Putamen (tissue), 1 donor: ENCODE measurements around the gene ABR.
"Not testable (repeated sequence)": the region's sequence is repeated elsewhere in the genome, so short reads cannot be mapped to it uniquely, and the experiment has no call there.

Experiments used
- DNase-seq: peaks from one replicate; pipeline ENCODE4 v3.0.0-alpha.2; 2016; ENCODE audit warnings: low spot score

ABR gene

DNA sequence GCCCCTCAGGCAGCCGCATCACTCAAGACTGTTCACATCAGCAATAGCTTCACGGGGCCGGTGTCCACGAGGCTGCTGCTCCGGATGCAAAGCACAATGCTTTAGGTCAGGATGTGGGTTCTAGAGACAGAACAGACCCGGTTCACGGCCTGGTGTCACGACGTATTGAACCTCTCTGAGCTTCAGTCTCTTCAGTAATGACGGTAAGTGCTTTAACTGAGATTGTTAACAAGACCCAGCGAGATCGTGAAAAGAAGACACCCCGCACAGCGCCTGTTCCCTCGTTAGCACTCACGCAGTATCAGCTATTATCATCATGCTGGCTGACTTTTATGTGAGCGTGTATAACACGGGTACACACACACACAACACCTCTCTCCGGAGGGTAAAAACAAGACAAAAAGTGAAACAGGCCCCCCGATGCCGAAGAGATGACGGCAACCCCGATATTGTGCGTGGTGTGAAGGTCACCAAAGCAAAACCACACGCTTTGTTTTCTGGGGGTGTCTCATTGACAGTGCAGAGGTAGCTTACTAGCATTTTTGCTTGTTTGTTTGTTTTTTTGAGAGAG, 21.4 kb upstream of the ABR start:
- no peak for DNase-seq

DNA sequence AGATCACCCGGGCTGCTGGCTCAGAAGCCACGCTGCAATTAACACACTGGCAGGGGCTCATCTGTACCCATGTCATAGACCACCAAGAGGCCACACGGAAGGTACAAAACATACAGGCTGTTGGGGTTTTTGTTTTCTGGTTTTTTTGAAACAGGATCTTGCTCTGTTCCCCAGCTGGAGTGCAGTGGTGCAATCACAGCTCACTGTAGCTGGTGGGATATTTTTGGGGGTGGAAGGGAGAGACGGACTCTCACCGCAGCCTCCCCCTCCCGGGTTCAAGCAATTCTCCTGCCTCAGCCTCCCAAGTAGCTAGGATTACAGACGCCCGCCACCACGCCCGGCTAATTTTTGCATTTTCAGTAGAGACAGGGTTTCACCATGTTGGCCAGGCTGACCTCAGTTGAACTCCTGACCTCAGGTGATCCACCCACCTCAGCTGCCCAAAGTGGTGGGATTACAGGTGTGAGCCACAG, 19.5 kb upstream of the ABR start:
- not testable (repeated sequence) for DNase-seq

DNA sequence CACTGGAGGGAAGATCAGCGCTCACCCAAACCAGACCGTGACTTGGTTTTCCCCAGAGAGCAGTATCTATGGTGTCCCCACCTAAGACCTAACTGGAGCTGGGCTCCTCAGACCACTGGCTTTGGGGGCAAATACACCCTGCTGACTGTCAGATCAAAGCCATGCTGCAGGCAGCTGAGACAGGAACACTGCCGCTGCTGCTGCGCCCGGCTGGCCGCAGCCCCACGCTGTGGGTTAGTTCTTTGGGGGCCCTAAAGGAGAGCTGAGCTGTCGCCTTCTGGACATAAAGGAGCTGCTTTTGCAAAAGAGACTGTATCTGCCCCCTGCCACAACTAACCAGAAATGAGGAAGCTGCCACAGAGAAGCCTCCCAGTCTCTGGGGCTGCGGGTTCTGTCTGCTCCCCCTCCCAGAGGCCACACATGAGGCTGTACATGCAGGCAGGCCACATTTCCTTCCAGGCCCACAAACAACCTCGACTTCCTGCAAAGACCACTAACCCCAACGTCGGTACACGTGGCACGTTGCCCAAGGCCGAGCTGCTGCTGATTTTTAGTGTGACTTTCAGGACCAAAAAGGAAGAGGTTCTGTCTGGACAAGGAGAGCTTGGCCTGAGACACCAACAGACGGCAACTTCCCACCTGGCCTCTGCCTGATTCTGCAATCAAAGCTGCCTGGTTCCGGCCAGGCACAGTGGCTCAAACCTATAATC, 18.2 kb upstream of the ABR start:
- no peak for DNase-seq

DNA sequence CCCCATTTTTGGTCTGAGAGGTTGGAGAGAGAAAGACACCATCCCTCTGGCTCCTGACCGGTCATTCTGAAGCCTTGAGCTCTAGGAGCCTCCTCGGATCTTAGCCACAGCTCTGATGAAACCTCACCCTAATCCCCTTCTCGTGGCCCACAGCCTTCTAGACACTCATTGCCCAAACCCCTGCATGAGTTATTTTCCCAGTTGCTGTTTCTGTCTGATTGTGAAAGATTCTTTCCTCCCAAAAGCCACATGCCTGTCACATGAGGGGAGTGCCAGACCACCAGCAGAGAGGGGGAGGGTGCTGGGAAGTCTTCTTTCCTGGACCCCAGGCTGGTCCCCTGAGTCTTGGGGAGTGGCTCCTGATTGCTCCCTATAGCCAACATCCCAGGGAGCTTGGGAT, 17.6 kb upstream of the ABR start:
- DNase-seq = no peak

DNA sequence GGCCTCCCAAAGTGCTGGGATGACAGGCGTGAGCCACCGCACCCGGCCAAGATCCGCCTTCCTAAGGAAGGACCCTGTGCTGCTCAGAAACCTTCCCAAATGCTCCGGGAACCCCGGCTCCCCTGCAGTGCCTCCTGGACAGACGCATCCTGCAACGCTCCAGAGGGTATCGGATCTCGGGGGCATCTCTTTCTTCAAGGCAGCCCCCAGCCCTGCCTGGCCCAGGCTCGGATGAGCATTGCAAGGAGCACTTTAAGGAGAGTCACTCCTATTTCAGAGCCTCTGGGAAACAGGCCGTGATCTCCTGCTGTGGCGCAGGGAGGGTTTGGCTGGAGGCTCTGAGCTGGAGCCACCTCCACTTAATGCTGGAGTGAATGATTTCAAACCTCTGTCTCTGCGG, 17.2 kb upstream of the ABR start:
- DNase-seq = no peak

DNA sequence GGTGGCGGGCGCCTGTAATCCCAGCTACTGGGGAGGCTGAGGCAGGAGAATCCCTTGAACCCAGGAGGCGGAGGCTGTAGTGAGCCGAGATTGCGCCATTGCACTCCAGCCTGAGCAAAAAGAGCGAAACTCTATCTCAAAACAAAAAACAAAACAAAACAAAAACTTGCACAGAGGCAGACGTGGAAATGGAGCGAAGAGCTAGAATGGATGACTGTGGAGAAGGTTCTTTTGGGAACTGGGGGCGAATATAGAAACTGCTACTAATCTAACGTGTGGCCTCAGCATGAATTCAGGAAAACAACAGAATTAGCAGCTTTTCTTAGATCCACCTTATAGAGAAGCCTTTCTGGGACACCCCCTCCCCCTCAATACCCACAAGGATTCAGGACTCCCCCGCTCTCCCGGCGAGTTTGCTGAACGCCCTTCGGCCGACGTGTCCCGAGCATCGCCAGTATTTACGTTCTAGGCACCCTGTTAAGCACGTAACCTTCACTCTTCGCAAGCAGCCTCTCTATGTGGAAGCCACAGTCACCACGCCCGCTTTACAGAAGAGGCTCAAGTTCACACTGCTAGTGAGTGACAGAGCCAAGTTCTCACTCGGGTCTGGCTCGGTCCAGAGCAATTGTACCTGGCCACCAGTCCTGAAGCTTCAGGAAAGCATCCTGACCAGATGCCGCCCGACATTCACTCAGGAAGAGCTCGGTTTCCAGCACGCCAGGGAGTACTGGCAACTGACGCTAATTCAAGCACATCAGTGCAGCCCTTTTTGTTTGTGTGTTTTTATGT, 13.3 kb upstream of the ABR start:
- no peak for DNase-seq

DNA sequence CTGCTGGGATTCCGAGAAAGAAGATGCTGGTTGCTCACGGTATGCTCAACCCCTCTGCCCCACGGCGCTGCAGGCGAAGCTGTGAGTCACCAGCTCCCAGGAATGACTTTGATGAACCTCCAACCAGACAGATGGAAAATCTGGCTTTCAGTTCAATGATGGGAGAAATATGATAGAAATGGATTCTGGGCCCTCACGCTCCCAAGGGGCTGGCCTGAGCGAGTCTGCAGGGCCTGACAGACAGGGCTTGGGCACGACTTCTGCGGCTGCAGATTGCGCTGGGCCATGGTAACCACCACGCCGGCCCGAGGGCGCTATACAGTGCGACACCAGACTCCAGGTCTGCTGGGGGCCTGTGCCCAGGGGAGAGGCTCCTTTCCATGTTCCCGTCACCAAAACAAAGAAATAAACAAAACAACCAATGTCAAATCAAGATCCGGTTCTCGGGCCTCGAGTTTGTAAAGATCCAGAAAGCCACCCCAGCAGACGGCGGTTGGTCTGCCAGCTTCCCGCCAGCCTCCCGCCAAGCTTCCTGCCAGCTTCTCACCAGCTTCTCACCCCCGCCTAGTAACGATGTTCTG, 11.1 kb upstream of the ABR start:
- no peak for DNase-seq

DNA sequence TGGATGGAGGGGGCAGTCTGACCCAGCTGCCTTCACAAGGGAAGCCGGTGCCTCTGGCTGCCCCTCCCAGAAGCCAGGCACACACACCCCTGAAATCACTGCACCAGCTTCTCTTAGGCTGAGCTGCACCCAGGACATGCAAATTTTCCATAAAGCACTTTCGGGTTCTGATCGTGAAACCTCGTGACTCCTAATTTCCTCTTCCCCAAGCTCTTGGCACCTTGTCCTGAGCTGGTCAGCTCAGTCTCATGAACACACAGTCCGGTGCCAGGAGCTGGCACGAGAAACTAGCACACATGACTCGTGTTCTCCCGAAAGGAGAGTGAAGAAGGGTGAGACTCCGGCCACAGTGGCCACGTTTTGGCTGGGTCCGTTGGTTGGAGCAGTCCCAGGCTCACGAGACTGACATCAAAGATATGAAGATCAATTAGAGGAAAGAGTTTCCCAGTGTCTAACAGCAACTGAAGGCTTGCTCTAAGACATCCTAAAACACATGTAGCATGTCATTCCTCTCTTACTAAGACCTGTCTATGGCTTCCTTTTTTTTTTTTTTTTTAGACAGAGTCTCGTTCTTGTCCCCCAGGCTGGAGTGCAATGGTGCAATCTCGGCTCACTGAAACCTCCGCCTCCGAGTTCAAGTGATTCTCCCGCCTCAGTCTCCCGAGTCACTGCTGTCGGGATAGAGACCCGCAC, 9.2 kb upstream of the ABR start:
- DNase-seq = no peak

DNA sequence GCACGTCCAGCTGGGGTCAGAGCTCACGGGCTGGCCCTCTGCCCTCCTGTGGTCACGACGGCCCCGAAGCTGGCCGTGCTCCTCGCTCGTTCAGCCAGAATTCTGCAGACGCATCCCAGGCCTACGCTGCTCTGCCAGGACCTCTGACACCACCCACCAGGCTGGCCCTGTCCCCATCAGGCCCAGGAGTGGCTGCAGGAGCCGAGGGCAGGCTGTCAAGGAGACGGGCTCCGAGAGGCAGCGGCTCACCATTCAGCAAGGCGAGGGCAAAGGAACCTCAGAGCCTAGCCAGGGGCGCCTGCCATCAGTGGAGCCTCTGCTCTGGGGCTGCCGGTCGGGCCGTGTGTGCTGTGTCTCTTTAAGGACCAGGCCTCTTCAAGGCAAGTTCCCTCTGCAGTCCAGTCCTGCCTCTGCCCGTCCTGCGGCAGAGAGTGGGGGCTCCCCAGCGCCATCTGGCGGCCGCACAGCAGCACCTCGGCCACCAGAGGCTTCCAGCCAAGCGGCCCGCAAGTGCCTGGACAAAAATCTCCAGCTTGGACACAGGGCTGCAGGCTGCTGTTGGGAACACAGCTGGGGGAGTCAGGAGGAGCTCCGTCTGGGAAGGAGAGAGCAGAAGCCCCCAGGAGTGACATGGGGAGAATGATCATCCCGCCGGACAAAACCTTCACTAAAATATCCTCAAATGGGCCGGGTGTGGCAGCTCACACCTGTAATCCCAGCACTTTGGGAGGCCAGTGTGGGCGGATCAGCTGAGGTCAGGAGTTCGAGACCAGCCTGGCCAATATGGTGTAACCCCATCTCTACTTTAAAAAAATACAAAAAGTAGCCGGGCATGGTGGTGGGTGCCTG, 7.4 kb upstream of the ABR start:
- DNase-seq = no peak

DNA sequence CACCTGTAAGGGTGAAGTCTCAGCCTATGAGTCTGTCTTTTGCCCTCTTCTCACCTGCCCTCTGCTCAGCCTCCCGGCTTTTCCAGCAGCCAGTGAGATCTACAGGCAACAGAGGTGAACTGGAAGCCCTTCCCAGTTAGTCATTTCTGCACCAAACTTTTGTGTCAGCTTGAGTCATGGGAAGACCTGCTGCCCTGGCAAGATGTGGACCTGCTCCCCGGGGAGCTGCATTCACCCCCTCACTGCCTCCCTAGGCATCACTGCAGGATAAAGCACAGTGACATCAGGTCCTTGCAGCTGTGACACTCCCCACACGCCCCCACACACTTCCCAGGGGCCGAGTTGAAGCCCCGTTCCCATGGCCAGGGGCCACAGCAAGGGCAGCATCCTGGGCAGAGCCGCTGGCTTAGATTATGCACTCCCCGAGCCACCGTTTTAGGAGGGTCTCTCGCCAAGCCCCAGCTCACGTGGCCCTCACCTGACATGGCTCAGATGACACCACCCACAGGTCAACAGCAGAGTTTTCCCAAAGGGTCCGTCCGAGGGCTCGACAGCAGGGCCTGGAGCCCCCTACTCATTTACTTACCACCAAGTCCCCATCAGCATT, 6.5 kb upstream of the ABR start:
- DNase-seq = no peak

DNA sequence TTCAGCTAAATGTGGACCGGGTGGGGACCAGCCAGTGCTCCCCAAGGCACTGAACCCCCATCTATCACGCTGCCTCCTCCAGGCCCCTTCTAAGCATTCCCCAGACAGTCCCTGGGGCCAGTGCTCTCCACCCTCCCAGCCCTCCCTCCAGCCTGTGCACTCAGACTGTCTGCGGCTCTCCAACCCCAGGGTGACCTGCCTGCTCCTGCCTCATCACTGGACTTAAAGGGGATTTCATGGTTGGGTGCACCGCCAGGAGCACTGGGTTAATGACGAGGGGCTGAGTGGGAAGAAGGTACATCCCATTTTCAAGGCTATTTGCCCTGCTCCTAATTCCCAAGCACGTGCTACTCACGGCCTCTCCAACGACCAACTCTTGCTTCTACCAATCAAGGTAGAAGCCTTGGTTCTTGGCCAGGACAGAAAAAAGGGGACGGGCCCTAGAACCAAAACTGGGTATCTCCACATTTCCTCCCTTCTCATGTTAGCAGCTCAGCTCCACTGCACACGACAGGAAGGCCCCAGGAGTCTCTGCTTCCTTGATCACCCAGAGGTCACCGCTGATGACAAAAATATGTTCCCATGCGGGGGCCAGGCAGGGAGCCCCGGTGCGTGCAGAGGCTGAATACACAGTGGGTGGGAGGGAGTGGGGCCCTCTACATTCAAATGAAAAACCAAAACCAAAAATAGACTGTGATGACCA, 3.5 kb upstream of the ABR start:
- DNase-seq = no peak

DNA sequence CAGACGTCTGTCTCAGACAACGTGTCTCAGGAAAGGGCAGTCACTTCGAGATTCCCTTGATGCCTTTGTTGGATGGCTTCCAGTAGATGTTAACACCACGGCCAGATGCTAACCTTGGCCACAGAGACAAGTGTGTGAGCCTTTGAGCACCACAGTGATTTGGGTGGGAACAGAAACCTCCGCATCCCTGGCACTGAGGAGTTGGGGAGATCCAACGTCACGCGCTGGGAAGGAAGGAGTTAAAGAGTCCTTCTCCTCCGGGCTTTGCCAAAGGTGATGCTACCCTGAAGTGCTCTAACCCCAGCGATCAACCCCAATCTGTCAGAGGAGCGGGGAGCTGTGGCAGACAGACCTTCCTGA, 3.0 kb upstream of the ABR start:
- no peak for DNase-seq

DNA sequence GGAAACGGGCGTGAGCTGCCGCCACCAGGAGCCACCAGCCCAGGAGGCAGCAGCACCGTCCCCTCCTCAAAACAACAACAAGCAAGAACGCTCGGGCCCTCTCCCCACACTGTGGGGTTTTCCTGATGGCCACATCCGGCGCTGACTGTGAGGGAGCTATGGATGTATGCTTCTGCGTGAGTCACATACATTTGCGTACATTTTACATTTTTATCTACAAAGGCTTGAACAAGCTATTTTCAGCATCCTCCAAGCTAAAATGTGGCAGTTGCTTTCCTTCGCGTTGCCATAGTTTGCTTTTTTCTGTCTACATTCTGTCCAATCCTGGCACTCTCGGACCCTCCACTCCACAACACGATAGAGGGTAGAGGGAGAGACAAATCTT, 2.0 kb upstream of the ABR start:
- no peak for DNase-seq

DNA sequence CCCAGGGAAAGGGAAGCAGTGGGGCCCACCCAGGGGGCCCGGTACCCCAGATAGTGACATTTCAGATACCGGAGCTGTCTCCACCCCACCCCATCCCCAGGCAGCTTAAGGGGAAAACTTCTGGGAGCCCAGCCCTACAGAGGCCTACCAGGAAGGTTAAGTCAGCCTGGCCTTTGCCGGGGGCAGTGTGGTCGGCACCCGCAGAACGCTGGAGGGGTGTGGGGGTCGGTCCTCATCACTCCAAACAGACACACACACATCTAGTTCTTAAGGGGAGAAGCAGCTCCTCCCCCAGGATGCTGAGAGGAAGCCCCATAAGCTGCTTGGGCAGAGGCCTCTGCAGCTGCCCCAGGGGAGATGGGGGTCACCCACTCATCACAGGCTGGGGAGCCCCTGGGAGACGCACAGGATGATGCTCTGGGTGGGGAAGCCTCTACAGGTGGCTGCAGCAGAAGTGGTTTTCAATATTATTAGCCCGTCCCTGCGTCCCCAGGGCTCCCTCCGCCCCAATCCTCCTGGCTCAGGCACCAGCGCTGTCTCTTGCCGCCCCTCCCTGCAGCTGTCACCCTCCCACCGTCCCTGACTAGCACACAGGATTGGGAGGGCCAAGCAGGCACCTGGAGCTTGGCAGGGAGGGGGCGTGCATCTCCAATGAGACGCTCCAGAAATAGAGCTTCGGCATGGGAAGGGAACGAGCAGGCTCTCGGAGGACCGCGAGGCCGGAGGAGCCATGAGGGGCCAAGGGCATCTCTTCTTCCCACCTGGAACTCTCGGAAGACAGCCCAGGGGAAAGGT, 1.4 kb upstream of the ABR start:
- peak; percentile 78 for DNase-seq

DNA sequence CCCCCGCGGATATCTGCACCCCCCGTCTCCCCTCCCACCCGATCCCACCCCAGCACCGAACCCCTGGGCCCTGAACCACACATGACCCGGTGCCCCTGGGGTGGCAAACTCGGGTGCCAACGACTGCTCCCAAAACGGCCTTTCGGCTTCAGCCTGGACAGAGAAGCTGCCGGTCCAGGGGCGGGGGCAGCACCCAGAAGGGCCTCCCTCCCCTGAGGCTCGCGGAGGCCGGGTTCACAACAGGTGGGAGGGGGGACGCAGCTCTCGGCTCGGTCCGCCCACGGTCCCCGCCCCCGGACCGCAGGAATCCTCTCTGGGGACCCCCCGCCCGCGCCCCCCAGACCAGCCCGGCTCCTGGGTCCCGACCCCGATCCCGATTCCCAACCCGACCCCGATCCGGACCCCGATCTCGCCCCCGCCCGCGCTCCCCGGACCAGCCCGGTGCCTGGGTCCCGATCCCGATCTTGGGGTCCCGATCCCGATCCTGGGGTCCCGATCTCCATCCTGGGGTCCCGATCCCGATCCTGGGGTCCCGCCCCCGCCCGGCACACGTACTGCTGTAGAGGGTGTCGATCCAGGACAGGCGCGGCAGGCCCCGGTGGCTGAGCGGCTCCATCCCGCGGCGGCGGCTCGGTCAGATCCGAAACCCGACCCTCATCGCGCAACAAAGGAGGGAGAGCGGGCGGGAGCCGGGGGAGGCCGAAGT, 516 bp downstream of the ABR start:
- no peak for DNase-seq

DNA sequence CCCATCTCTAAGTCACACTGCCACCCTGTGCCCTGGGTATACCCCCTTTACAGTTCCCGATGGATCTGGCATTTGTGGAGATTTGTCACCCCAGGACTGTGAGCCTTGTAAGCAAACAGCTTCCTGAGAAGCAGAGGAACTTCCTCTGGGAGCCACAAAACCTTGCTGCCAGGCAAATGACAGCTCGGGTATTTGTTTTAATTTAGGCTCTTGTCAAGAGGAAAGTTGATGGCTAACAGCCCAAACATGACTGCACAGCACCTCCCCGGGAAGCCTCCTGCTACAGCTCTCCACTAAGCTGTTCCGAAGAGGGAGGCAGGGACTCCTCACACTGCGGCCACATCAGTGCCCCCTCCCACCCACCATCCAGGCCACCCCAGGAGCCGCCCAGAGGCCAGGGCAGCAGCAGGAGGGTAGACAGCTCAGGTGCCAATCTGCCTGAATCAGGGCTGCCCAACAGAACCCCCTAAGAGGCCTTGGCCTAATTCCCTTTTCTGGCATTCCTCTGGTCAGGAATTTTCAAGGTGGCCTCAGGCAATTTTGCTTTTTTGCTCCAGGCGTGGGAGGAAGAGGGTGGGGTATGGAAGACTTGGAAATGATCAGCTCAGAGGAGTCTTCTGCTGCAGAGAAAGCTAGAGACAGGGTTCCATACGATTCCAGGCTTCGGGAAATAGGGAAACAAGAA, 2.6 kb downstream of the ABR start:
- no peak for DNase-seq

DNA sequence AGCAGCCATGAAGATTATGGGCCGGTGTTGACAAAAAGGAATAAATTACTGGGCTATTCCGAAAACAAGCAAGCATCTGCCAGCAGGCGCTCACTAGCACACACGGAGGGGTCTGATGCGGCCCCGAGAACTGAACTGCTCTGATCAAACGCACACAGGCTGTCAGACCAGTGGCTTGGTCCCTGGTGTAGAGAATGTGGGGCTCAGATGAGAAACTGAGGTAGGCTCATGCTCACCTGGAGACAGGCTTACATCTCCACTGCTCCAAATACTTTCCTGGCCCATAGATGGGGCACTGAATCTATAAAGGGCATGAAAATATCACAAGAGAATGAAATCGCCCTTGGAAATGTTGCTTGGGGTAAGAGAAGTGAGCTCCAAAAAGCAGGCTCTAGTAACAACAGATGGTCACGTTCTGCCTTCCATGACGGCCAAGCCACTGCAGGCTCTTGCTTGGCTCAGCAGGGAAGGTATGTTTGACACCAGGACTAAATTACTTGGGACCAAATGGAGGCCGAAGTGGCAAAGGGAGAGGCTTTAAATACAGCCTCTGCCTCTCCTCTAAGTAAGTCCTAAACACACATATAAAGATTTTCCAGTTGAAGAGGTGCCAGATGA, 5.4 kb downstream of the ABR start:
- no peak for DNase-seq
